Measurements from ENCODE around the gene TAF4.
A peak's percentile ranks its signal among the peaks of the same experiment; 100 is the strongest.

TAF4 gene

DNA sequence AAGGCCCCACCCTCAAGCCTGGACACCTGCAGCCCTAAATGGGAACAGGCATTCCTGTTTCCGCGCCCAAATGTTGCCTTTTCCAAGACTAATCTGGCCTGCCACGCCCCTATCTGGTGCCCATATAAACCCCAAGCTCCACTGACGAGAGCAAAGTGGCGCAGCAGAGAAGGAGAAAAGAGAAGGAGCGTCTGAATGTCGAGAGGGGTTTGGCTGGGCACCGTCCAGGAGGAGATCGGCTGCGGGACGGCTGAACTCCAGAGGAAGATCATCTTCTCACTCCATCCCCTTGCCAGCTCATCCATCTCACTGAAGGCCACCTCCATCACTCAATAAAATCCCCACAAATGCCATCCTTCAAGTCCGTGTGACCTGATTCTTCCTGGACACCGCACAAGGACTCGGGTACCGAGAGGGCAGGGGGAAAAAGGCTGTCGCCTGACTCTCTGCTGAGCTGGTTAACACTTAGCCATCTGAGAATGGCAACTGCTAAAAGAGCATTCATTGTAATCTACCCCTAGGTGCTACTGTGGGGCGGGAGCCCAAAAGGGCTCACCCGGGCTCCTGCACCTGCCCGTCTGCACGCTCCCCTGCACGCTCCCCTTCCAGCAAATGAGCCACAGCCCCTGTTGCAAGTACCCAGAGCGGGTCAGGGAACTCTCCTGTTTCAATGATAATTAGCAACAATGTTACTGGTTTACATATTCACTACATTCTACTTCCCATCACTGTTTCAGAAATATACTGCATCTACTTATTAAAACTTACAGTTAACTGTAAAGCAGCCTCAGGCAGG, 23.5 kb downstream of the TAF4 start:
- DNase-seq: no peak

DNA sequence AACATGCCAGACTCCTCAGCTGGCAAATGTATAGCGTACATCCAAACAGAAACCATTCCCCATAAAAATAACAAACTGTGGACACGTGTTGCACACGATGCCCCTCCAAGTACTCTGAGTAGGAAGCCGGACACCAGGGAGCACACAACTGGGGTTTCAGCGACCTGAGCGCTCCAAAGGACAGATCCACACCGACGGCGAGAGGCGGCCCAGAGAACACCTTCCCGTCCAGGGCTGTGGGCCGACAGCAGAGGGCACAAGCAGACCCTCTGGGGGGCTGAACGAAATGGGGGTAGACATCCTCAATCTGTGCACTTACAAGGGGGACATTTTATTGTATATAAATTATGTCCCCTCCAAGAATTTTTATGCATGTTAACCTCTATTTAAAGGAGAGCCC, 24.7 kb downstream of the TAF4 start:
- no peak for DNase-seq

DNA sequence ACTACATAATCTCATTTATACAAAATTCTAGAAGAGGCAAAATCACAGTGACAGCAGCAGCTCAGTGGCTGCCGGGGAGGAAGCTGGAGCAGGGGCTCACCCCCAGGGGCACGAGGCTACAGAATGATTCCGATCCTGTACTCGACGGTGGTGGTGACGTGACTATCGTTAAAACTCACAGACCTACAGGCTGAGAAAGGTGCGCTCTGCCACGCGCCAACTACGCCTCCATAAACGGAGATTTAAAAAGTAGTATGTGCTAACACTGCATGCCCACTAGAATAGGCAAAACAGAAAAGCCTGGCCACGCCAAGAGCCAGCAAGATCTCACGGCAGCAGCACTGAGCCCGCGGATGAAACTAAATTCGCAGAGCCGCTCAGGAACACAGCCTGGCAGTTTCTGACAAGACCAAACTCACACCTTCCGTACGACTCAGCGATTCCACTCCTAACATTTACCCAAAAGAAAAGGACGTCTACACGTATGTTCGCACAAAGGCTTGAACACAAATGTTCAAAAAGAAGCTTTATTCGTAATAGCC, 25.2 kb downstream of the TAF4 start:
- no peak for DNase-seq

- no peak for DNase-seq
Measured at GRCh38 chr20:62039738-62040137, 25.9 kb downstream of the TAF4 start.

DNA sequence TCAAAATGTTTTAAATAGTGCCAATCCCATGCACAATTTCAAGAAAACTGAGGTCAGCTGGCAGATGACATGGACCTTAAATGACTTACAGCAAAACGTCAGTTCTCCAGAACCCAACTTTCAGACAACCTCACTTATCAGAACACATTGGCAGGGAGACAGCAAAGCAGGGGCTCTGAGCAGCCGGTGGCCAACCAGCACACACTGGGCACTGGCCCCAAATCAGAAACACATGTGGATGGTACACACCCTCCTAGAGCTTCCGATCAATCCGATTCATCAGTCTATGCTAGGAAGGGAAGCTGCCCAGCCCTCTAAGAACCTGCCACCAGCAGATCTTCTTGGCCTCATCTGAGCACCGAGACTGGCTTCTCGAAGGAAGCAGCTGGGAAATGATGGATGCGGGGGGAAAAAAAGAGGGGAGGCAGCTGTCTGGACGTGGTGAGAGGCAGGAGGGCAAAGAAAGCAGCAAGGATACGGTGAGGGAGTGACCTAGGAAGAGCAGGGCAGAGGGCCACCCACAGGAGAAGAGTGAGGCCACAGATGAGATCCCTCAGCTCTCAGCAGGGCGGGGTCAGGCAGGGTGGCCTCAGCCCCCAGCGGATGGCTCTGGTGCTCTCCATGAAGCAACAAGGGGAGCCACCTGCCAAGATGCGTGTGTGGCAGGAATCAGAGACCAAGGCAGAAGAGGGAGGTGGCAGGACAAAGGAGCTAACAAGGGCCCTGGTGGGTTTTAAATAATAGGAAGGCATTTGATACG, 32.9 kb downstream of the TAF4 start:
- DNase-seq: no peak

GRCh38 chr20:62031462-62032092, 34.1 kb downstream of the TAF4 start:
- no peak for DNase-seq

GRCh38 chr20:62030834-62031434, 34.7 kb downstream of the TAF4 start:
- DNase-seq: peak; percentile 37

DNA sequence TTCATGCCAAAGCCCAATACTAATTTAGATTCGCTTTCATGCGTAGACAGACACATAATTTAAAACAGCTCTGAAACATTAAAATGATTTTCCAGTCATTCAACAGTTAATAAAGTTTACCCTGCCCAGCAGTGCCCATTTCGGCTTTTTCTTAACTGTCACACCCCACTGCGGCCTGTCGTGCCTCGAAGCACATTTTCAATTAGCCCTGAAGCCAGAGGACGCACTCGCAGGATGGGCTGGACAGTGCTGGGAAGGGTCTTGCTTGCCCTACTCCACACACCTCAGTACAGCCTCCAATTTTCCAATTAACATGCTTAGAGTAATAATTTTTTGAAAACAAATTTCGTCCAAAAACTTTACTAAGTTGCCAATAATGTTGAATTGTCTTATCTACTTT, 35.3 kb downstream of the TAF4 start:
- no peak for DNase-seq

- no peak for DNase-seq
Measured at GRCh38 chr20:62029949-62030348, 35.7 kb downstream of the TAF4 start.

GRCh38 chr20:62029296-62029695, 36.4 kb downstream of the TAF4 start:
- no peak for DNase-seq

GRCh38 chr20:62028384-62028783, 37.3 kb downstream of the TAF4 start:
- no peak for DNase-seq

- DNase-seq: no peak
Measured at GRCh38 chr20:62027698-62028321, 37.9 kb downstream of the TAF4 start.

- no peak for DNase-seq
Measured at GRCh38 chr20:62027116-62027515, 38.6 kb downstream of the TAF4 start.

DNA sequence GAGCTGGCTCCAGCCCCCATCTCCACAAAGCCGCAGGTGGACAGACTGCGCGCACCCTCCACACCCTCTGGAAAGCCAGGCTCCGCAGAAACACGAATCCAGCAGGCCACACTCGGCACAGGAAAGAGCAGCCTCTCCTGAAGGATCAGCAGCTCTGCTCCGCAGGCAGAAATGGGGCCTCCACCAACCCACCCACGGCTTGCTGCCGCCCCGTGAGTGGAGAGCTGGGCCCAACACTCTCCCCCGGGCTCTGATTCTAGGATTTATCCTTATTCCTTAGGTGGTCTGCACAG, 39.2 kb downstream of the TAF4 start:
- DNase-seq: no peak

DNA sequence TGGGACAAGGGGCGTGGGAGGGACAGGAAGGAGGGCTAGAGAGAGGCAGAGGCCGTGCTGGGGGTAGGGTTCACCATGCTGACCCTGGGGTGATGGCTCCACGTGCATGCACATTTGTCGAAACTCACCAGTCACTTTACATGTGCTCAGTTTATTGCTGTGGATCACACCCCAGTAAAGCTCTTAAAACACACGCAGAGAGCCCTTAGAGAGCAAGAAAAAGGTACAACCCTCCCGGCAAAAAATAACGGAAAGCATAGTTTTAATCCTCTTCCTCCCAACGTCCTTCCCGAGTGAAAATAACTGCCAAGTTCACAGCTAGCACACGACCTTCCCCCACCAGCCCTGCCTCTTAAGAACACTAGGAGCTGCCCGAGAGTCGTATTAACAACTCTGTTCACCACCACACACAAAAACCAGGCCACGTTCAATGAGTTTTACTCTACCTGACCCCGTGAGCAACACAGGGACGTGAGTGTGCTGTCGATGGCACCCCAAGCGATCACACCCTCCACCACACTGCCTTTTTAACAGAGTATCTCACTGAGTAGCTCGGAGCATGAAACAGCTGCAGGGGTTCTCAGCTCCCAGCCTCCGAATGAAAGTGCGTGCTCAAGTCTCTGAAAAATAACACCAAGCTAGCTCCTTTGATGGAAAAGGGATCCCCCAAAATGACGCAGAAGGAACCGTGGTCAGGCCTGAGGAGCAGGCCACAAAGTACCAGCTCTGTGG, 39.7 kb downstream of the TAF4 start:
- DNase-seq: peak; percentile 26

GRCh38 chr20:62025394-62025793, 40.3 kb downstream of the TAF4 start:
- DNase-seq: no peak

DNA sequence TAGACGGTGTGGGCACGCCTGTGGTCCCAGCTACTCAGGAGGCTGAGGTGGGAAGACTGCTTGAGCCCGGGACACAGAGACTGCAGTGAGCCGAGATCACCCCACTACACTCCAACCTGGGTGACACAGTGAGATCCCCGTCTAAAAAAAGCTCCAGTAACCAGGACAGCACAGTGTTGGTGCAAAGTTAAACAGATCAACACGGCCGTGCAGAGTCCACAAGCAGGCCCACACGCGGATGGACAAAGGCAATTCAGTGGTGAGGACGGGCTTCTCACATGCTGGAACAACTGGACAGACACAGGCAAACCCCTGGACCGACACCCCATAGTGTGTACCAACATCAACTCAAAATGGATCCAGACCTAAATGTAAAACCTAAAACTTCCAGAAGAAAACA, 41.7 kb downstream of the TAF4 start:
- DNase-seq: no peak

- no peak for DNase-seq
Measured at GRCh38 chr20:62022575-62023139, 43.0 kb downstream of the TAF4 start.

- DNase-seq: no peak
Measured at GRCh38 chr20:62021793-62022385, 43.8 kb downstream of the TAF4 start.

- no peak for DNase-seq
Measured at GRCh38 chr20:62020935-62021701, 44.6 kb downstream of the TAF4 start.

Measured in CD4-positive, alpha-beta T cell treated with Interleukin-15 for 1 hour (primary cell).